Choroid plexus epithelial cell (primary cell): ENCODE measurements around the gene TC2N.
A peak's percentile ranks its signal among the peaks of the same experiment; 100 is the strongest.
"Not testable (repeated sequence)": the region's sequence is repeated elsewhere in the genome, so short reads cannot be mapped to it uniquely, and the experiment has no call there.

Experiments used
- DNase-seq: peaks from one replicate; pipeline ENCODE4 v3.0.0-alpha.2; 2010; ENCODE audit warnings: low read depth
- H3K4me3 ChIP-seq: 2 replicates; pipeline ENCODE4 v1.5.1; 2011; ENCODE audit warnings: low read depth, mild to moderate bottlenecking, control low read depth, low read length, moderate library complexity
- TF ChIP-seq, protein P1 (sequence below): conservative IDR thresholded peaks from 2 replicates; pipeline ENCODE4 v1.5.1; 2011; ENCODE audit warnings: low read depth, mild to moderate bottlenecking, control low read depth, inconsistent platforms, low read length, moderate library complexity

The TC2N gene

DNA sequence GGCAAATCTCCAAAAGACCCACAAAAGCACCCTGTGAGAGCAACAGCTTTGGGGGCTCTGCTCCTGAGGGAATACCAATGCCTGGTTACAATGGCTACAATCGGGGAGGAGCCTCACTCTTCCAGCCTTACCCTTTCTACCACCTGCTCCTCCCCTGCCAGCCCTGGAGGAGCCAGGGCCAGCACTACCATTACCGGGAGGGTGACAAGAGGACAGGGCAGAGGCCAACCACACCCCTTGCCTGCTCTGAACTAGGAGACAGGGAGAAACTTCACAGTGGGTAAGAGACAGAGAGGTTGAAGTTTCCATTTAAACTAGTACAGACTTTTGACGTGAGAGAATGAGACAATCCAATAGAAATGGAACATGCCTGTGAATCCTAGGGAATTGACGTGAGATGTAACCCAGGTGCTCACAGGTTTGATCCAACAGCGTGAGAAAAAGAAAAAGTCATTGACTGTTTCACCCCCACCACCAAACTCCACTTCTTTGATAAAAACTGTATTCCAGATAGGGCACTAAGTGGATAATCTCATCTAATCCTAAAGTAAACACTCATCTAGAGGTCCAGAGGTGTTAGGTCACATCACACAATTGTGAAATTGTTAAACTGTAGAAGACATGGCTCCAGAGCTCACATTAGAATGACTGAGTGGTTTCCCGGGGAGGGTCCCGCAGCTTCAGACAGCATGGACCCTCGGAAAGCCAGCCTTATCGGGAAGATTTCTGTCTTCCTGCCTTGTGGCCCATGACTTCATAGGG is 8.4 kb upstream of the TC2N start:
- no peak for DNase-seq
- TF ChIP-seq, protein P1, sequence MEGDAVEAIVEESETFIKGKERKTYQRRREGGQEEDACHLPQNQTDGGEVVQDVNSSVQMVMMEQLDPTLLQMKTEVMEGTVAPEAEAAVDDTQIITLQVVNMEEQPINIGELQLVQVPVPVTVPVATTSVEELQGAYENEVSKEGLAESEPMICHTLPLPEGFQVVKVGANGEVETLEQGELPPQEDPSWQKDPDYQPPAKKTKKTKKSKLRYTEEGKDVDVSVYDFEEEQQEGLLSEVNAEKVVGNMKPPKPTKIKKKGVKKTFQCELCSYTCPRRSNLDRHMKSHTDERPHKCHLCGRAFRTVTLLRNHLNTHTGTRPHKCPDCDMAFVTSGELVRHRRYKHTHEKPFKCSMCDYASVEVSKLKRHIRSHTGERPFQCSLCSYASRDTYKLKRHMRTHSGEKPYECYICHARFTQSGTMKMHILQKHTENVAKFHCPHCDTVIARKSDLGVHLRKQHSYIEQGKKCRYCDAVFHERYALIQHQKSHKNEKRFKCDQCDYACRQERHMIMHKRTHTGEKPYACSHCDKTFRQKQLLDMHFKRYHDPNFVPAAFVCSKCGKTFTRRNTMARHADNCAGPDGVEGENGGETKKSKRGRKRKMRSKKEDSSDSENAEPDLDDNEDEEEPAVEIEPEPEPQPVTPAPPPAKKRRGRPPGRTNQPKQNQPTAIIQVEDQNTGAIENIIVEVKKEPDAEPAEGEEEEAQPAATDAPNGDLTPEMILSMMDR = no peak

DNA sequence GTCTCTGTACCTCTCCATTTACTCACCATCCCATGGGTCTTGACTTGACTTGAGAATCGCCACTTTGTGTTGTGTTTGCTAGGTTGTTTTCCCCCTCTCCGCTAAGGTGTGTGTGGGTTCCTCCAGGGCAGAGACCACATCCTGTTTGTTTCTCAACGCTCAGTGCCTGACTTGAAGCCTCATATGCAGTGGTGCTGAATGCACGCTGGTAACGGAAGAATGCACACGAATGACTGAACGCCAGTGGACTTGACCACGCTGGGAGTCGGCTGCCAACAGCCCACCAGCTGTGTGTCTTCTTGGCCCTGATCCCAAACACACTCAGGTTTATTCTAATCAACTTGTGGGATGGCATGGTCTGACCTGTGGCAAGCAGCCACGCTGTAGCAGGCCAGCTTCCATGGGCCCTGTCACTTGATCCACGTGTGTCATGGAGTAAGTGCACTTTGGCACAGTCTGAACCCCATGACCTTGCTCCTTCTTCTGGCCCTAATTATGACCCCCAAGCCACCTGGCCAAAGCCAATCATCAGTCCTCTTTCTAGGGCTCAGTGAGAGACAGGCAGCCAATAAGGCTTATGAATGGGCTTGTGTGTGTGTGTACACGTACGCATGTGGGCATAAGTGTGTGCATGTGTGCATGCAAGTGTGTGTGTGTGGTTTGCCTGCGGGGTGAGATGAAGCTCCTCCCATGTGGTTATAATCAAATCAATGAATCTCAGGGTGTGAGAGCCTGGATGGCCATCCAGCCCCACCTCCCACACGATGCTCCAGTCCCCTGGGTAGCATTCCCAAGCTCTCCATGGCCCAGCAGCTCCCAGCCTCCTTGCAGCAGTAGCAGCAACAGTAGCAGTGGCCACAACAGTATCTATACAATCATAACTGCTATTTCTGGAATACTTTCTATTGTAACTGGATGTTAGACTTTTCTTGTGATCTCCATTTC is 6.4 kb upstream of the TC2N start:
- H3K4me3 ChIP-seq = no peak overlapping the region
- DNase-seq = peak; percentile 50
- TF ChIP-seq, protein P1 = no peak

More for the DNA sequence above, 8.4 kb upstream of the TC2N start:
- H3K4me3 ChIP-seq = no peak overlapping the region

DNA sequence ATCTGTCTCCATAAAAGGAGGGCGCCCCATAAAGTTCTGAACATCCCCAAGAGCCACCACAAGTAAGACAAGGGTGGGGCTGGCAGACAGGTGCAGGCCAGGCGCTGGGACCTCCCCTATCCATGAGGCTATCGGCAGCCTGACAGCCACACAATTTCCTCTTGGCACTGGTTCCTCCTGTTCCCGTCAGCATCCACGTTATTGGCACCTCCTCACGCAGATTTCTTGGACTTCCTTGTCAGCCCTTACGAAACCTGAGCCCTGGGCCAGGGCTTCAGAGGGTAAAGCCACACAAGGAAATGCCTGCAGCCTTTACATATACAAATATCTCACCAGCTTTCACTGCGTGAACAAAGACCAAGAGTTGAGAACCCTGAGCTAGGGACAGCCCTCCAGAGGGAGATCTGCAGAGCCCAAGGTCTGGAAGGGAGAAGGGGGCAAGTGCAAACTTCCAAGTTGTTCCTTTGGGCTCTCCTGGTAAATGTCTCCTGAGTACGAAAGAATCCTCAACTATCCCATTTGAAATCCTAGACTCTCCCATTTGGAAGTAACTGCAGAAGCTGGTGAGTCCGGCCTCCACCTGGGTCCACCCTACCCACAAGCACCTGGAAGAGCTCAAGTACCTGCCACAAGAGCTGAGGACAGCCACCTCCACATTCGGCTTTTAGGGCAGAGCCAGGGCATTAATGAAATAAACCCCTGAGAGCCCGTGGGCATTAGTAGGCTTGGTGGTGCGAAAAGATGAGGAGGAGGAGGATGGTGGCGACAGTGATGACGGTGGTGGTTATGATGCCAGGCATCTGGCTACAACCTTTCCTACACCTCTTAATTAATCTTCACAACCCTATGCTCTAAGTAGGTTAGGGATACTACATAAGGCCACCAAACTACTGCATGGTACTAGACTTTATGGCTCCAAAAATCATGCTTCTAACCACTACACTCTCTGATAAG is 5.5 kb upstream of the TC2N start:
- no peak overlapping the region for H3K4me3 ChIP-seq
- DNase-seq = peak; percentile 46
- TF ChIP-seq, protein P1 = no peak

DNA sequence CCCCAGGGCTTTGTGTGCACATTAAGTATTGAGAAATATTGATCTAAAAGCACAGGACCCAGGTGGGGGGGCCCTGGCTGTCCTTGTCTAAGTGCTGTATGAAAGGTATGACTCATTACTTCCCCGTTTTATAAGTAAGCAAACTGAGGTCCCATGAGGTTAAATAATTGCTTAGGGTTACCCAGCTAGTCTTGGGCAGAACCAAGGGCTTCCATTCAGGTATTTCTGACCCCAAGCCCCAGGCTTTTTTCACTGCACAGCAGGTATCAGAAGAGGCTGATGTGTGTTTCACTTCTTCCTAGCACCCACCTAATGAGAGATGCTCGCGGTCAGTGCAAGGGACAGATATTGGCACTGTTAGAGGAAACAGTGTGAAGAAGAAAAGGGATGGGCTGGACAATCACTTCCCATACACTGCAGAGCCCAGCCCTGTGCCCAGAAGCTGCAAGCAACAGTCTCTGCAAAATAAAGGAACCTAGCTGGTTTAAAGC is 4.7 kb upstream of the TC2N start:
- no peak overlapping the region for H3K4me3 ChIP-seq
- TF ChIP-seq, protein P1 = no peak
- DNase-seq = peak; percentile 31

DNA sequence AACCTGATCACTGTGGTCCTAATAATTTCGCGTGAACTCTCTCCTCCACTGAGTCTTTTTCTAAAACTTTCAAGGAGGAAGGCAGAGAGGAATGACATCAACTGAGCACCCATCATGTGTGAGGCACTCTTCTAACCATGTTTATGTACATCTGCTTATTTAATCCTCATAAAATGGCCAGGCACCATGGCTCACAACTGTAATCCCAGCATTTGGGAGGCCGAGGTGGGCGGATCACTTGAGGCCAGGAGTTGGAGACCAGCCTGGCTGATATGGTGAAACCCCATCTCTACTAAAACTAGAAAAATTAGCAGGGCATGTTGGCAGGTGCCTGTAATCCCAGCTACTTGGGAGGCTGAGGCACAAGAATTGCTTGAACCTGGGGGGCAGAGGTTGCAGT is 4.1 kb upstream of the TC2N start:
- H3K4me3 ChIP-seq, DNase-seq: not testable (repeated sequence)

DNA sequence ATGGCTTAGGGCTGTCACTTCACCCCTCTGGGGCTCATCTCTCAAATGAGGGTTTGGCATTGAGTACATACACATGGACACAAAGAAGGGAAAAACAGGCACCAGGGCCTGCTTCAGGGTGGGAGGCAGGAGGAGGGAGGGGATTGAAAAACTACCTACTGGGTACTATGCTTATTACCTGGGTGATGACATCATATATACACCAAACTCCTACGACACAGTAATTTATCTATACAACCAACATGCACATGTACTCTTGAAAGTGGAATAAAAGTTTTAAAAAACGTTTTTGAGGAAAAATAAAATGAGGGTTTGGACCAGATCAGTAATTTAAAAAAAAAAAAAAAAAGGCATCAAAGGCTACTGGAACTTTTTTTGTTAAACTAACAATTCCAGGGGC is 3.6 kb upstream of the TC2N start:
- no peak overlapping the region for H3K4me3 ChIP-seq
- TF ChIP-seq, protein P1 = no peak
- DNase-seq = no peak

DNA sequence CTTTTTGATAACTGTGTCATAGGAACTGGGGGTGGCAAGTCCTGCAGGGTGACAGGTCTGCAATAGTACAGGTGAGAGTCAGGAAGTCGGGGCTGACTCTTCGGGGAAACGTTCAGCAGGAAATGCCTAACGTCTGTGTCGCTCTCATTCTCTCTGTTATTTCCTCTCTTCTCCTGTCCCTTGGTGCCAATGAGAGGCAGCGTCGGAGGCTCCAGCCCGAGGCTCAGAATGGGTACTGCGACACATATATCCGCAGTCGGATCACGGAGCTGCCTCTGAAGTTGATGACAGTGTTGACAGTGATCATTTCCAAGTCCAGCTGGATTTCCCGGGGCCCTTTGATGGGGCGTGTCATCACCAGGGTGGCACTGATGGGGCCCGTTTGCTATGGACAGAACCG is 2.7 kb upstream of the TC2N start:
- DNase-seq = no peak
- TF ChIP-seq, protein P1 = no peak
- H3K4me3 ChIP-seq = no peak overlapping the region
